Endothelial cell of umbilical vein (primary cell): ENCODE results near the gene ADAMTS19. TPM values are rescaled to one million over a fixed set of nuclear protein-coding genes. Genes with fewer than 3 reads are reported as not detected.

Source experiments
- BruUV-seq: library from RNA; stranded (reverse); fragments of 400-500 nt; replicated peaks from 2 replicates; lab custom pipeline; 2021; lab: Mats Ljungman, UMichigan
- CTCF ChIA-PET: fragments of 300-600, 350-600 bp; sonication (Branson Sonifier 250); formaldehyde crosslinking; loops from one replicate; lab custom pipeline; 2021; ENCODE audit warnings: antibody characterized with exemption, inconsistent platforms; lab: Charles Lee
- POLR2A ChIA-PET: fragments of 300-600, 350-600 bp; sonication (Branson Sonifier 250); formaldehyde crosslinking; loops from one replicate; lab custom pipeline; 2021; ENCODE audit warnings: antibody characterized with exemption, inconsistent platforms; lab: Charles Lee
- DNase-seq: peaks from one replicate; pipeline ENCODE4 v3.0.0-alpha.2; 2011; ENCODE audit warnings: low read depth, low spot score
- FAIRE-seq: peaks from 2 replicates; lab custom pipeline; 2011; peaks lifted over from hg19 to GRCh38; lab: Jason Lieb, UNC
- H2AFZ ChIP-seq: 2 replicates; pipeline ENCODE4 v1.6.0; 2012; ENCODE audit warnings: low read depth, low read length, control low read depth, inconsistent platforms
- H3K27ac ChIP-seq: 2 replicates; pipeline ENCODE4 v1.5.1; 2011; ENCODE audit warnings: low read depth, mild to moderate bottlenecking, control low read depth, low read length, moderate library complexity; ENCODE audit not compliant: insufficient read depth
- H3K27me3 ChIP-seq, 2 experiments: 2 replicates each; pipeline versions ENCODE4 v1.6.0 to v1.6.1; 2011; ENCODE audit warnings: low read length in 2 of 2, mixed read lengths in 1 of 2; ENCODE audit not compliant: control insufficient read depth in 2 of 2, insufficient read depth in 2 of 2
- H3K36me3 ChIP-seq, 2 experiments: 2 replicates in 1 of 2; 3 replicates in 1 of 2; pipeline ENCODE4 v1.5.1; 2011; ENCODE audit warnings: low read length in 2 of 2, mild to moderate bottlenecking in 1 of 2, moderate library complexity in 1 of 2; ENCODE audit not compliant: control insufficient read depth in 2 of 2, insufficient read depth in 2 of 2; ENCODE audit errors: extremely low read depth in 1 of 2
- H3K4me1 ChIP-seq: 3 replicates; pipeline ENCODE4 v1.5.1; 2011; ENCODE audit warnings: mild to moderate bottlenecking, low read length; ENCODE audit not compliant: control insufficient read depth, insufficient read depth; ENCODE audit errors: extremely low read depth
- H3K4me2 ChIP-seq: 2 replicates; pipeline ENCODE4 v1.6.1; 2011; ENCODE audit warnings: low read length, control low read depth, mixed read lengths; ENCODE audit not compliant: insufficient read depth
- H3K4me3 ChIP-seq, 3 experiments: fragments of 200-600 bp in 1 of 3; sonication (generic), shearing (Covaris generic) in 1 of 3; replicated peaks in 1 of 3; 2 replicates each; pipeline ENCODE4 v1.5.1; 2011 to 2016; ENCODE audit warnings: control low read depth in 3 of 3, low read length in 3 of 3, mild to moderate bottlenecking in 2 of 3, inconsistent platforms in 1 of 3, low read depth in 1 of 3, moderate library complexity in 1 of 3; ENCODE audit not compliant: insufficient read depth in 1 of 3
- H3K79me2 ChIP-seq: 2 replicates; pipeline ENCODE4 v1.6.0; 2012; ENCODE audit warnings: low read length, inconsistent platforms; ENCODE audit not compliant: control insufficient read depth, insufficient read depth
- H3K9ac ChIP-seq: replicated peaks from 2 replicates; pipeline ENCODE3; 2011; ENCODE audit warnings: low read length, control low read depth; ENCODE audit not compliant: insufficient read depth; ENCODE audit errors: extremely low read depth
- H3K9me1 ChIP-seq: replicated peaks from 3 replicates; pipeline ENCODE4 v1.6.0; 2011; ENCODE audit warnings: mild to moderate bottlenecking, low read length; ENCODE audit not compliant: control insufficient read depth, insufficient read depth; ENCODE audit errors: extremely low read depth
- H3K9me3 ChIP-seq: replicated peaks from 2 replicates; pipeline ENCODE4 v1.5.1; 2012; ENCODE audit warnings: low read length, inconsistent platforms; ENCODE audit not compliant: control insufficient read depth, insufficient read depth
- H4K20me1 ChIP-seq: replicated peaks from 2 replicates; pipeline ENCODE3; 2011; ENCODE audit warnings: mild to moderate bottlenecking, low read length; ENCODE audit not compliant: control insufficient read depth, insufficient read depth; ENCODE audit errors: extremely low read depth
- CTCF ChIP-seq, 2 donors: IDR thresholded peaks; 1 replicate in 1 of 2; 2 replicates in 1 of 2; pipeline ENCODE4 v1.5.1; 2011; ENCODE audit warnings: low read length in 2 of 2, mild to moderate bottlenecking in 2 of 2, moderate library complexity in 2 of 2, control low read depth in 1 of 2, inconsistent platforms in 1 of 2, low read depth in 1 of 2; ENCODE audit not compliant: insufficient read depth in 1 of 2; ENCODE audit errors: extremely low read depth in 1 of 2
- EZH2 ChIP-seq: IDR thresholded peaks from 2 replicates; pipeline ENCODE4 v1.6.1; 2012; ENCODE audit warnings: borderline replicate concordance, low read depth, mild to moderate bottlenecking, moderate library complexity, low read length, inconsistent platforms; ENCODE audit not compliant: severe bottlenecking
- FOS ChIP-seq: IDR thresholded peaks from 2 replicates; pipeline ENCODE4 v1.6.1; 2011; ENCODE audit warnings: mild to moderate bottlenecking, low read length, moderate library complexity, borderline replicate concordance; ENCODE audit not compliant: insufficient read depth
- GATA2 ChIP-seq: IDR thresholded peaks from 2 replicates; pipeline ENCODE4 v1.7.0; 2011; ENCODE audit warnings: low read depth, mild to moderate bottlenecking, moderate library complexity, mixed read lengths, low read length; ENCODE audit not compliant: insufficient read length, insufficient read depth
- JUN ChIP-seq: IDR thresholded peaks from 2 replicates; pipeline ENCODE4 v1.6.1; 2011; ENCODE audit warnings: borderline replicate concordance, low read depth; ENCODE audit not compliant: insufficient read length, insufficient read depth
- MAX ChIP-seq: IDR thresholded peaks from 2 replicates; pipeline ENCODE4 v1.6.1; 2011; ENCODE audit not compliant: insufficient read depth, insufficient read length
- MYC ChIP-seq: IDR thresholded peaks from one replicate; pipeline ENCODE4 v1.6.1; 2011; ENCODE audit warnings: mild to moderate bottlenecking, low read depth, low read length
- POLR2A ChIP-seq: IDR thresholded peaks from 2 replicates; pipeline ENCODE4 v1.6.1; 2012; ENCODE audit warnings: low read depth, mild to moderate bottlenecking, control low read depth, low read length
- POLR2AphosphoS5 ChIP-seq: IDR thresholded peaks from 2 replicates; pipeline ENCODE4 v1.6.1; 2012; ENCODE audit warnings: low read depth, mild to moderate bottlenecking, control low read depth, low read length, moderate library complexity; ENCODE audit not compliant: insufficient read depth
- dilution Hi-C: fragments of 300-500 bp; cut with MboI; formaldehyde crosslinking; loops from one replicate; pipeline ENCODE4 v1.15.0; 2019; ENCODE audit warnings: low sequenced_read_pairs; ENCODE audit not compliant: extremely low pct_ligation_motif_present
- intact Hi-C: fragments of 100-400 bp; cut with micrococcal nuclease; formaldehyde crosslinking; loops from one replicate; pipeline ENCODE4 v1.10.0; 2022
- polyA plus RNA-seq, 4 experiments: library from polyadenylated mRNA; depleted of rRNA in 3 of 4; stranded (reverse) in 3 of 4; unstranded in 1 of 4; fragments of >200 nt; gene quantifications; 2 replicates each; pipeline versions ENCODE4 v1.2.1 to v1.2.3, GENCODE V29; 2011 to 2012; ENCODE audit warnings: missing spikeins in 1 of 4
- total RNA-seq: library from RNA; stranded (reverse); gene quantifications from 2 replicates; pipeline ENCODE4 v1.2.3, GENCODE V29; 2021

The ADAMTS19 gene
- total and polyA plus RNA-seq, 2 donors (not counting 3 experiments of a cell fraction or from before 2014, with no cell fraction given): not detected

GRCh38 chr5:129630101-129630500 lies 170.0 kb downstream of the ADAMTS19 start:
- Histone ChIP-seq H4K20me1 (no peaks in the 10 kb centered on the region), H3K4me1 (no peaks in the 10 kb centered on the region), H3K9me1 (no peaks in the 10 kb centered on the region), H3K4me3 (no peak overlapping the region), H3K9ac (no peak overlapping the region), H3K79me2 (no peaks in the 10 kb centered on the region), H3K27me3 (no peaks in the 10 kb centered on the region), H3K4me2 (no peak overlapping the region), H3K9me3 (no peaks in the 10 kb centered on the region), H3K36me3 (no peaks in the 10 kb centered on the region), H3K27ac (no peak overlapping the region), H2AFZ (no peak overlapping the region)
- FAIRE-seq (no peak), DNase-seq (no peak)
- dilution Hi-C loops: no loop called here
- no TSS peak for BruUV-seq
- TF ChIP-seq JUN: no peak
- no peak for TF ChIP-seq POLR2A
- no peak for TF ChIP-seq MAX
- no peak for TF ChIP-seq POLR2AphosphoS5
- no peak for TF ChIP-seq CTCF (IDR thresholded peaks at IDR 0.05; ENCODE audit: extremely low read depth in 1 of 2, insufficient read depth in 1 of 2, low read depth in 1 of 2, low read length in 2 of 2)
- TF ChIP-seq GATA2: no peak
- no peak for TF ChIP-seq FOS
- no peak for TF ChIP-seq MYC
- TF ChIP-seq EZH2: no peak
- intact Hi-C loops: no loop called here
- ChIA-PET POLR2A (no interaction called here), CTCF (no interaction called here)
